SK-N-SH (cell line): ENCODE results near the gene NDOR1.

Experiments
- PBX3 ChIP-seq: IDR thresholded peaks from 2 replicates; pipeline ENCODE4; 2012
- POLR2AphosphoS5 ChIP-seq: IDR thresholded peaks from 2 replicates; pipeline ENCODE4 v1.6.1; 2012; ENCODE audit warnings: low read depth, low read length
- SIN3A ChIP-seq: IDR thresholded peaks from 2 replicates; pipeline ENCODE4 v1.6.1; 2012; ENCODE audit warnings: low read depth, mild to moderate bottlenecking, low read length, moderate library complexity, borderline replicate concordance
- TAF1 ChIP-seq: IDR thresholded peaks from 2 replicates; pipeline ENCODE4 v1.6.1; 2012; ENCODE audit warnings: low read depth, mild to moderate bottlenecking, low read length, moderate library complexity, borderline replicate concordance
- TF ChIP-seq, protein P1 (sequence below): fragments of 200-600 bp; sonication (generic); IDR thresholded peaks from 2 replicates; pipeline ENCODE4 v1.6.1; 2017; ENCODE audit warnings: antibody characterized with exemption, mild to moderate bottlenecking, moderate library complexity
- TF ChIP-seq, protein P2 (sequence below): IDR thresholded peaks from 2 replicates; pipeline ENCODE4 v1.4.0; 2012; ENCODE audit warnings: low read depth
- TF ChIP-seq, protein P3 (sequence below): IDR thresholded peaks from 2 replicates; pipeline ENCODE4 v1.4.0; 2012; ENCODE audit warnings: low read depth, borderline replicate concordance

DNA sequence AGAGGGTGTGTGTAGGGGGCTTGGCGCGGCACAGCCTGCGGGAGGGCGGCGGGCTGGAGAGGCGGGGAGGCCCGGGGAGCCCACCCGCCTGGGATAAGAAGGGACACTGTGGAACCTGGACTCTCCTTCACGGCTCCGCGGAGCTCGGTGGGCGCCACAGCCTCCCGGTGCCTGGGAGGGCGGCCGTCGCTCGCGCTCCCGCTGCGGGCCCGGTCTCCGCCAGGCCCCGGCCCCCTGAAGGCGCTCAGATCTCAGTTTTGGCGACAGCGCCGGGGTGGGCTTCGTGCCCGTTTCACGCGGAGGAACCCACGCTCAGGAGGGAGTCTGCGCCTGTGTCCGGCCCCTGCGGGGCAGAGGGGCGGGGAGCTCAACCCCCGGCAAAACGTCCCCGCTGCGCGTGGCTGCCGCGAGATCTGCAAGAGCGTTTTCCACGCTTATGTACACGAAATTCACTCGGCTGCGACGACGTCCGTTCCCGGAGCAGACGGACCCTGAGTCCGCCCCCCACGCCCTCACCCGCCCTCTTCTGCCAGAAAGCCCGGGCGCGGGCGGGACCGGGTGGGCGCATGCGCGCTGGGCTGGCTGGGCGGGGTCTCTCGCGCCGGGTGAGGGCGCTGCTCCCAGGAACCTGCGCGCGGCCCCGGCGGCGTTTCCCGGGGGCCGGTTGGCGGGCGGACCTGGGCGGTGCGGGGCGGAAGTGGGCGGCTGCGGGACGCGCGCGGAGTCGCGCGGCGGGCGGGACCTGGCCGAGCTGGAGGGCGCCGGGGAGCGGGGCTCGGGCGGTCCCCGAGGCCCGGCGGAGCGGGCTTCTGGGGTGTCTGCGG, 49.3 kb downstream of the NDOR1 start, which contains the start of gene NELFB:
- TF ChIP-seq TAF1 (peak; percentile 47; the same call in 1 of the 2 replicates), POLR2AphosphoS5 (peak; percentile 85; the same call in 1 of the 2 replicates), PBX3 (no peak), SIN3A (no peak; the same call in 1 of the 2 replicates)
- TF ChIP-seq, protein P1, sequence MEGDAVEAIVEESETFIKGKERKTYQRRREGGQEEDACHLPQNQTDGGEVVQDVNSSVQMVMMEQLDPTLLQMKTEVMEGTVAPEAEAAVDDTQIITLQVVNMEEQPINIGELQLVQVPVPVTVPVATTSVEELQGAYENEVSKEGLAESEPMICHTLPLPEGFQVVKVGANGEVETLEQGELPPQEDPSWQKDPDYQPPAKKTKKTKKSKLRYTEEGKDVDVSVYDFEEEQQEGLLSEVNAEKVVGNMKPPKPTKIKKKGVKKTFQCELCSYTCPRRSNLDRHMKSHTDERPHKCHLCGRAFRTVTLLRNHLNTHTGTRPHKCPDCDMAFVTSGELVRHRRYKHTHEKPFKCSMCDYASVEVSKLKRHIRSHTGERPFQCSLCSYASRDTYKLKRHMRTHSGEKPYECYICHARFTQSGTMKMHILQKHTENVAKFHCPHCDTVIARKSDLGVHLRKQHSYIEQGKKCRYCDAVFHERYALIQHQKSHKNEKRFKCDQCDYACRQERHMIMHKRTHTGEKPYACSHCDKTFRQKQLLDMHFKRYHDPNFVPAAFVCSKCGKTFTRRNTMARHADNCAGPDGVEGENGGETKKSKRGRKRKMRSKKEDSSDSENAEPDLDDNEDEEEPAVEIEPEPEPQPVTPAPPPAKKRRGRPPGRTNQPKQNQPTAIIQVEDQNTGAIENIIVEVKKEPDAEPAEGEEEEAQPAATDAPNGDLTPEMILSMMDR, result no peak
- TF ChIP-seq, protein P2, sequence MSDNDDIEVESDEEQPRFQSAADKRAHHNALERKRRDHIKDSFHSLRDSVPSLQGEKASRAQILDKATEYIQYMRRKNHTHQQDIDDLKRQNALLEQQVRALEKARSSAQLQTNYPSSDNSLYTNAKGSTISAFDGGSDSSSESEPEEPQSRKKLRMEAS, result peak; percentile 34; the same call in 1 of the 2 replicates
- TF ChIP-seq, protein P3, sequence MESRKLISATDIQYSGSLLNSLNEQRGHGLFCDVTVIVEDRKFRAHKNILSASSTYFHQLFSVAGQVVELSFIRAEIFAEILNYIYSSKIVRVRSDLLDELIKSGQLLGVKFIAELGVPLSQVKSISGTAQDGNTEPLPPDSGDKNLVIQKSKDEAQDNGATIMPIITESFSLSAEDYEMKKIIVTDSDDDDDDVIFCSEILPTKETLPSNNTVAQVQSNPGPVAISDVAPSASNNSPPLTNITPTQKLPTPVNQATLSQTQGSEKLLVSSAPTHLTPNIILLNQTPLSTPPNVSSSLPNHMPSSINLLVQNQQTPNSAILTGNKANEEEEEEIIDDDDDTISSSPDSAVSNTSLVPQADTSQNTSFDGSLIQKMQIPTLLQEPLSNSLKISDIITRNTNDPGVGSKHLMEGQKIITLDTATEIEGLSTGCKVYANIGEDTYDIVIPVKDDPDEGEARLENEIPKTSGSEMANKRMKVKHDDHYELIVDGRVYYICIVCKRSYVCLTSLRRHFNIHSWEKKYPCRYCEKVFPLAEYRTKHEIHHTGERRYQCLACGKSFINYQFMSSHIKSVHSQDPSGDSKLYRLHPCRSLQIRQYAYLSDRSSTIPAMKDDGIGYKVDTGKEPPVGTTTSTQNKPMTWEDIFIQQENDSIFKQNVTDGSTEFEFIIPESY, result no peak
